Measurements from ENCODE around the gene ARSG.

ARSG gene

DNA sequence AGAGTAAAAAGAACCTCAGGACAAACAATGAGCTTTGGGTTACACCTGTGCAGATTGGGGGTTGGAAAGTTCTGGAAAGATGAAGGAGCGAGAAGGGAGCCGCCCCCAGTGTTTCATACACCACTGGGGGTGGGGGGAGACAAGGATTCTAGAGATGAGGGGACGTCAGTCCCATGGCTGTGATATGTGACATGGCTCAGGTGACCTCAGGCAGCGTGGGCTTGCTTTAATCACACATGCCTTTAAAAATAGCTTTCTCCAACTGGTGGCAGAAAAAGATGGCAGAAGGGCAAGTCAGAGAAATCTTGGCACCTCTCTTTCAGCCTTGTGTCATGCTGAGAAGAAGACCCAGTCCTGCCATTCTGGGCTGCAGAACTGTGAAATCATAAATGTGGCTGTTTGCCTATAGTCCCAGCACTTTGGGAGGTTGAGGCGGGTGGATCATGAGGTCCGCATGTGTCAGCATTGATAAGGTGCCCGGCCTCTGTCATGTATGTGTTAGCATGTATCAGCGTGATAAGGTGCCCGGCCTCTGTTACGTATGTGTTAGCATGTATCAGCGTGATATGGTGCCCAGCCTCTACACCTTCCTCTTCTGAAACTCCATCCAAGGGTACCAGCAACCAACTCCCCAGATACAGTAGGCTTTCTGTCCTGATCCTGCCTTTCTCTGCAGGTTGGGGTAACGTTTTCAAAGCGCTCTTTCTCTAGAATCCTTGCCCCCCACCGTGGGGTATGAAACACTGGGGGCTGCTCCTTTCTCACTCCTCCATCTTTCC lies 141.0 kb downstream of the ARSG start:
- no peak for DNase-seq

DNA sequence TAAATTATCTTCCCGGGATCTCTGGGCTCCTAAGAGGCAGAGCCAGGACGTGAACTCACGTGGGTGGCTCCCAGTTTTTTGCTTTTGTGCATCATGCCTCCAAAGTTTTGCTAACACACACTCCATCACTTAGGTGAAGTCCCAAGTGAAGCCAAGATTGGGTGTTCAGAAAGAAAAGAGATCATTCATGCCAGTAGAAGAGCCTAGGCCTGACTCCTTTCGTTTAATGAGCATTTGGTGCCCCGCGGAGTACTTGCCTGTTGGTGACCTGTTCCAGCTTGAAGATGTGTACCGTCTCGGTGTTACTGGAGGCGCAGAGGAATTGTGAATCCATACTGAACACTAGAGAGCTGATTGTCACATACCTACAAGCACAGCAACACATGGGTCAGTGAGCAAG lies 141.9 kb downstream of the ARSG start:
- DNase-seq, result no peak

DNA sequence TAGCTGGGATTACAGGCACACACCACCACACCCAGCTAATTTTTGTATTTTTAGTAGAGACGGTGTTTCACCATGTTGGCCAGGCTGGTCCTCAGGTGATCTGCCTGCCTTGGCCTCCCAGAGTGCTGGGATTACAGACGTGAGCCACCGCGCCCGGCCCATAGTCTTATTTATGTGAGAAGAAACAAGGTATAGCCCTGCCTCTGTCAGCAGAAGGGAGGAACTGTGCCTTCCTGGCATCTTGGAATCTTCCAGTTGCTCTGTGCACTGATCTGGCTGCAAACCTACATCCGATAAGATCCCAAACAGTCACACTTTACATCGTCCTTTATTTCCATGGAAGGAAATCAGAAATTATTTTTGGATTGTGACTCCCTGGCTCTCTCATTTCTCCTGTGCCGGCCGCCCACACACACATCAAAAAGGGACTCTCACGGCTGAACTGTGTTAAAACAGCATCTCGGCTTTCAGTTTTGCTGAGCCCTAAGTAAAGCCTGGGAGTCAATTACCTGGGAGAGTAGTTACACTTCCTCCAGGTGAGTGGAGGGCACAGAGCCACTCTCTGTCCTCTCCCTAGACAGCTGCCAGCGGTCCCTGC lies 142.7 kb downstream of the ARSG start:
- DNase-seq, result no peak

DNA sequence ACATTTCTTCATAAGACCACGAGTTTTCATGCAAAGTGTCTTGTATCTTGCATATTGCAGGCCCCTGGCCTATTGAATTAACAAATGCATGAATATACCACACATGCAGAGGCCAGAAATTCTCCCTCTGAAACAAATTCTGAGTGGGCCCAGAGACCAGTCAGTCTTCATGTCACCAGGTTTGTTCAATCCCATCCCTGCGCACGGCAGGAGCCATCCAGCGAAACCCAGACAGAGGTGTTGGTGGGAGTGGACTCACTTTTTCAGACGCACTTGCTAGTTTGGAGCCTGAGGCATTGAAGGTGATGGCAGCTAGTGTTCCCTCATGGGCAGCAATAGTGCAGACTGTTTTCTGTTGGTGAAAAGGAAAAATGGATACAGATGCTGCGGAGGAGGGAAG lies 144.1 kb downstream of the ARSG start:
- no peak for DNase-seq

DNA sequence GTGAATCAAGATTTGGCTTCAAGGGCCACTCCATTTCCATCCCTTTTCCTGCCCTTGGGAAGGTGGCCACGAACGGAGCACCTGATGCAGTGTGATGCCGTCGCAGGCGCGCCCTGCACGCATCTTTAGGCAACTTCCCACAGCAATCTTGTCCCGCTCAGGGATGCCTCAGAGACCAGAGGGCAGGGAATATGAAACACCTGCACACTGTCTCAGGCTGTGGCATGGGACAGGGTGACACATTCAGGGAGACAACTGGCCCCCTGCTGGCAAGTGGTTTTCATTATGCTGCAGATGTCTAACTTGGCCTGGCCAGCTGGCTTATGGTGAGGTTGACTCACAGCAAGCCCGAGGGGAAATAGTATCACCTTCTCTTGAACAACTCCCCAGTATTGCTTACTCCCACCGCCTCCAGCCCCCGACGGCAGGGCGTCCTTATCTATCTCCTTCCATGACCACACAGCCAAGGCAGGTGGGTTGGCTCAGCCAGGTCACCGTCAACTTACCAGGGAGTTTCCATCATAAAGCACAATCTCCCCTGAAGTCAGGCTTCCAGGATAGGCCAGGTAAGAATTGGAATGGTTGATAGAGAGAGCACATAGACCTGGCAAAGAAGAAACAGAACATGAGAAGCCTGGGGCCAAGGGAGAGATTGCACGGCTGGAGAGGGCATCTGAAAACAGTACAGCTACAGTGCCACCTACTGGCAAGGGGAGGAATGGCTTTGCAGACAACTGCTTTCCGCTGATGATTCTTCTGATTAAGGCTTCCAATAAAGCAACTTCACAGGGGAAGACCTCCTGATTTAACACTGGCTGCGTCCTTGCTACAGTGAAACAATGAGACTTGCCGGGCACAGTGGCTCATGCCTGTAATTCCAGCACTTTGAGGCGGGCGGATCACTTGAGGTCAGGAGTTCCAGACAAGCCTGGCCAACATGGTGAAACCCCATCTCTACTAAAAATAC lies 144.9 kb downstream of the ARSG start:
- DNase-seq, result peak; percentile 91

DNA sequence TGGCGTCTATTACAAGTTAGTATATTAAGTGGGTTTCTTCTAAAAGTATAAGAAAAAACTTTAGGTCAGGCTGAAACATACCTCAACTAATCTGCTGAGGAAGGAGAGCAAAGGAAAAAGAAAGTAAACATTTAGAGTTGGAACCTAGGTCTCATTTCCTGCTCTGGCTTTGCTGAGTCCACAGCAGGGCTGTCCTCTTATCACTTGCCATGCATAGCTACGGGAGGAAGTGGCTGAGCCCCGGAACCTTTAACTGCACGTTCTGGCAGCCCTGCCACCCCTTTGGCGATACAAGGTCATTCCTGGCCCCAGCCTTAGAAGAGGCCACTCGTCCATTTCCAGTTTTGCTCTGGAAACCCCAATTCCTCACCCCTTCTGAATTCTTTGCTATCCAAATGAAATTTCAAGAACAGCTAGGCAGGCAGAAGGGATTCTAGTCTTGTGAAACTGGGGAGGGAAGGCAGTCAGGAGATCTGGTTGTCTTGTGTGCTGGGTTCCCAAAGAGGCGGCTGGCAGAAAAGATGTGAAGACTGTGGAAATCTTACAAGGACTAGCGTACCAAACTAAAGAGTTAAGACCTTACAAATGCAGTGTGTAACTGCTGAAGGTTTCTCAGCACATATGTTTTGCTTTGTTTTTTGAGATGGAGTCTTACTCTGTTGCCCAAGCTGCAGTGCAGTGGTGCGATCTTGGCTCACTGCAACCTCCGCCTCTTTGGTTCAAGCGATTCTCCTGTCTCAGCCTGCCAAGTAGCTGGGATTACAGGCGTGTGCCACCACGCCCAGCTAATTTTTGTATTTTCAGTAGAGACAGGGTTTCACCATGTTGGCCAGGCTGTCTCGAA lies 146.9 kb downstream of the ARSG start:
- peak; percentile 89 for DNase-seq

DNA sequence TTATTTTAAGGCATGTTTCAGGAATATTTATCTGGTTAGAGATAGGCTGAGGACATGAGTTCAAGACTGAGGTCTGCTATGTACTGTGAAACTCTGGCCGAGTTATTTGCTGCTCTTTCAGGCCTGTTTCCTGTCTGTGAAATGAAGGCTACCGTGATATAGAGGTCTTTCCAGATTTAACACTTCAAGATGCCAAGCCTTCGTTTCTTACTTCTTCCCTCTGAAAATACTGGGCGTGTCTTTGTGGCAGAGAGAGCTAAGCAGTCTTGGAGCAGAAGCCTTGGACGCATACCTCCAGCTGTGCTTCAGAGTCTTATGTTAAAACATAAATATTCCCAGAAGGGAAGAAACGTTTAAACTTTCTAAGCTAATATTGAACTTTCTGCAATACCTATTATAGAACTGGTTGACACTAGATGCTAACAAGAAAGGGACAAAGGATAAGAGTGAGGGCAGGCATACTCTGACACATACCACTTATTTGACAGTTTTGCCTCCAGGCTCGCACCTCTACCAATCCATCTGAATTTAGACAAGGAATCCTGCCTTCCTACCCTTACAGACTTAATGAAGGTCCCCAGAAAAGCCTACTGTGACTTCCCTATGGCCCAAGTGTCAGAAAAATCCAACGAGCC lies 148.5 kb downstream of the ARSG start:
- DNase-seq, result no peak

DNA sequence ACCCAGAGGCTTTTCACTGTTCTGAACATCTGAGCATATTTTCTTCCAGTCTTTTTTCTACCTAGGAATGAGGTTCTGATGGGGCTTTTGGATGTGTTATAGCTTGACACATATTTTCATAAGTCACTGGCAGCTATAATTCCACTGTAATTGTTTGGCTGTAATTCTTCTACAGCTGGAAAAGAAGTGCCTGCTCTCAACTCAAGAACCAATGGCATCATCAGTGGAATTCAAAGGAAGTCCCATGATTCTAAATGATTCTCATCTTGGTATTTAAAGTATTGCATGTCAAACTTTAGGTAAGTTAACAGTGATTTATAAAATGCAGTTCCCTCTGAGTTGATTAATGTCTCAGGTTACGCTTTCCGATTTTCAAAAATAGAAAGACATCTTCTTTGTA lies 149.2 kb downstream of the ARSG start:
- no peak for DNase-seq

DNA sequence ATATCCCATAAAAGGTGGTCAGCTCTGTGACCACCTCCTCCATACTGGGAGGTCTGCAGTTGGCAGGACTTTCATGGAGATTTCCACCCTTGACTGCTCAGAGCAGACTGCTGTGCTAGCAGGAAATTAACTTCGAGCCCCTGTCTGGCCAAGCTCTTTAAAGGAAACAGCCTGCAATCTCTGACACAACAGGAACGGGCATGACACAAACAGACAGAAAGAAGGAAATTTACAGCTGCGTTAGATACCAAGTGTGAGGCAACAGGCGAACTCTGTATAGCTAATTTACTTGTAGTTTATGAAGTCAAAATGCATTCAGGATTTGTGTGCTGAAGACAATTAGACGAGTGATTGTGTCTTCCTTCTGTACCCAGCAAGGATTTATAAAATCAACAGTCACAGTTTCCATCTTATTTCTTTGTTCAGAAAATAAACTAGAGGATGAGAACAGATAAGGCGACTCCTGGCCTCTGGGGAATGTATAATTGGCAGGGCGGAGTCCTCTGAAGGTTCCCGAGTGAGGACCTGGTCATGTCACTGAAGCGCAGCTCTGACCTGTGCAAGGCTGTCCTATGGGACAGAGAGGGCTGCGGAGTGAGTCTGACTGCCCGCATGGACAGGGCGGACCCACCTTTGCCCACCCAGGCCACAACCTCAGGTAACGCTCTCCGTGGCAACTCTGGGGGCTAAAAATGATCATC lies 149.9 kb downstream of the ARSG start:
- no peak for DNase-seq

DNA sequence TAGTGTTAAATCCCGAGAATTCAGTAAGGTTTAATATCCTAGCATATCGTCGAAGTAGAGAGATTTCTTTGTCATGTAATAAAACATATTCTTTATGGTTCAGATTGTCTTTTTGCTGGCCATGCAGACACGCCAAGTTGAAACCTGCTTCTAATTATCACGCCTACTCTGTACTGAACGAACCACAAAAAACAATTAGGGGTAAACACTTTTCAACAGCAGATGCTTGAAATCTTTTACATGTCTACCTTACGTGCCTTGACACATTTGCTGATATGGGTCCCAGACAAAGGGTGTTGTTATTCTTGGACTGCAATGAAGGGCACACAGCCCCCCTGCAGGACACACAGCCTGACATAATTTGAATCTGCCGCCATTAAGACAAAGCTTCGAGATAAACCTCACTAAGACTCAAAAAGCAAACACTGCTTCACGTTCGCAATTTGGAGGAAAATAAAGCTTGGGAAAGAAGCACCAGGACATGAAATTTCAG lies 152.7 kb downstream of the ARSG start:
- no peak for DNase-seq

DNA sequence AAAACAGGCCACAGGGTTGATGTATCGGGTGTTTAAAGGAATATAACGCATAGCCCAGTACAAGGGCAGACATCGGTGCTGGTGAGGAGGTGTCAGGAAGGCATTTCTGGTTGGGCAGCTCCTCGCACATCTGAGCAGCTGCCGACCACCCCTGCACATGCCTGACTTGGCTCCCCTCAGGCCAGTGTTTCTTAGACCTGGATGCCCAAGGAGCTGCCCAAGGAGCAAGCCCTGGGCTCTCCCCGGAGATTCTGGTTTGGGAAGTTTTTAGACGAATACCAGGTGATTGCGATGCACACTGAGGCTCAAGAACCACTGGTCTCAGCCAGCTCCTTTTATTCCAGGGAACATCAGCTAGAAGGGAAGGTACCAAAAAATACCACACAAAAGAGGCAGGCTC lies 154.4 kb downstream of the ARSG start:
- DNase-seq, result no peak

DNA sequence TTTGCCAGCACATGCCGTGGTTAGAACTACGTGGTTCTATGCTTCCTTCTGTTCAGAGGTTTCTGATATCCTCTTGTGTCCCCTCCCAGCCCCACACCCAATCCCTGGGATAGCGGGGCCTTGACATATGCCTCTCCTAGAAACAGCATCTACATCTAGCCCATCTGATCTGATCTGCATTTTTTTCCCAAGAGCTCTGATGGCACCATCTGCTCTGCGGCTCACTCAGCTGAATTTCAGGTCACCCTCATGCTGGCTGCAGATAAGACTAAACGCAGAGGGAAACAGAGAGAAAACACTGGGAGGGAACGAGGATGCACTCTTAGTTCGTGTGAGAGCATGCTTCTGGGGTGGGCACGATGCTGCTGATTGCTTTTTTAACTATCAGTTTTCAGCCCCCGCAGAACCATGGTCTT lies 155.3 kb downstream of the ARSG start:
- peak; percentile 68 for DNase-seq

DNA sequence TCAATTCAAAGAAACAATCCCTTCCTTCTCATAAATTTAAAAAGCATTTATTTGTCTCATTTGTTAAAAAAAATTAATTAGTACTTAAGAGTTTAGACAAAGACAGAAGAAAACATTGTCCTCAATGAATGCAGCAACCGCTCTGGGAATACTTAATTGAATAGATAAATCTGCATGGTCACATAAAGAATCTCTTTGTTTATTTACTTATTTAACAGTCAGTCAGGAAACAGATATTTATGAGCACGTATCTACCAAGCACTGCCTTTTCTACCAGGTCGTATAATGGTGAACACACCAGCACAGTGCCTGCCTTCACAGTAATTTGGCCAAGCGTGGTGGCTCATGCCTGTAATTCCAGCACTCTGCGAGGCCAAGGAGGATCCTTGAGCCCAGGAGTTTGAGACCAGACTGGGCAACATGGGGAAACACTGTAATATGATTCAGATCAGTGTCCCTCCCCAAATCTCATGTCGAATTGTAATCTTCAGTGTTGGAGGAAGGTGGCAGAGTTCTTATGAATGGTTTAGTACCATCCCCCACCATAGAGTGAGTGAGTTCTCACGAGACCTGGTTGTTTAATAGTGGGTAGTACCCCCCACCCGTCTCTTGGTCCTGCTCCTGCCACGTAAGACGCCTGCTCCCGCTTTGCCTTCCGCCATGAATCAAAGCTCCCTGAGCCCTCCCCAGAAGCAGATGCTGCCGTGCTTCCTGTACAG lies 157.9 kb downstream of the ARSG start:
- no peak for DNase-seq

DNA sequence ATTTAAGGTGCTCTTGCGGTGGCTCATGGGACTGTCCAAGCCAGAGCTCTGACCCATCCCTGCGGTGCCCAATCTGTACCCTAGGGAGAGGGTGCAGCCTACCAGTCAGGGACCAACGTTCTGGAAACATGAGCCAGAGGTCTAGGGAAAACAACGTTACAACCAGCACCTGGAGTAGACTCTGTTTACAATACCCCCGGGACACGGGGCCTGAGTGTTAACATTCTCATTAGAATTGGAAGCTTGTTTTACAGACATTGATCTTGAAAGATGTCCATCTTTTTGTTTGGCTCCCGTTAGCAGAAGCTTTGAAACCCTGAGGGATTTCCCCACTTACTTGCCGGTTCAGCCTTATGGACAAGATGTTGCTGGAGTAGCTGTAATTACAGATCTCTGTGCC lies 159.1 kb downstream of the ARSG start:
- DNase-seq, result no peak

DNA sequence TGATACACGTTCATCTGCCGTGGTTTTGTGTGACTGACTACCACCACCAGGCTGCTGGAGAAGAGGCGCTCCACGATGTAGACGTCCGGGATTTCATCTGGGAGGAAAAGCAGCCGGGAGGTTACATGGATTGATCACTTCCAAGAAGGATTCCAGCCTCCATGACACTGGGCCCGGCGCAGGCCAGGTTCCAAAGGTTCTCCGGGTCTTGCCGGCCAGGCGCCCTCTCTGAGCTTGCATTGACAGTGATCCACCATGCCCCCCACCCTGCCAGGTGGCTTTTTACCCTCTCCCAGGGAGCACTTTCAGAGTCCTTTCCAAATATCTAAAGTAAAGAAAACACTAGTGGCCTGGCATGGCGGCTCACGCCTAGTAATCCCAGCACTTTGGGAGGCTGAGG lies 159.5 kb downstream of the ARSG start:
- no peak for DNase-seq

DNA sequence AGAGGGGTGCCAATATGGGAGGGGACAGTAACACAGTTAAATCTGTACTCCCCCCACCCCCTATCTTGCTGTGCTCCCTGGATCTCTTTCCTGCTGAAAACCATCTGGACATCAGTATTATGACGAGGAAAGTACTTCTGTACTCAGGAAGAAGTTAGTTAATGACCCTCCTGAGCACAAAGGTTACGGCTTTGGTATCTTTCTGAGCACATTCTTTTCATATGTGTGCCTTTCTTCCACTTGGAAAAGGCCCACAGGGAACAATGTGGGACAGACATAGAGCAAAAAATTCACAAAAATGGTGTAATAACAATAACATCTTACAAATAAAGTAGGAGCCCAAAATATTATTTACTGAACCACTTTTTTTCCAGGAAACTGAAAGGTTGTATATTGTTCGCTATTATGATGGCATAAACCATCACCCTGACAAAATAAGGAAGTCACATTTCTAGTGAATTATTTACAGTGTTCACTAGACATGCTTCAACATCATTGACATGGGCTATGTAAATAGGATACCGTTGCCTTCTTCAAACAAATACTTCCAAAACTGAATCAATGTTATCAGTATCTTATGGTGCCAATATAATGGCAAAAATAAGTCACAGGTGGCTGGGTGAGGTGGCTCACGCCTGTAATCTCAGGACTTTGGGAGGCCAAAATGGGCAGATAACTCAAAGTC lies 160.5 kb downstream of the ARSG start:
- DNase-seq, result no peak

DNA sequence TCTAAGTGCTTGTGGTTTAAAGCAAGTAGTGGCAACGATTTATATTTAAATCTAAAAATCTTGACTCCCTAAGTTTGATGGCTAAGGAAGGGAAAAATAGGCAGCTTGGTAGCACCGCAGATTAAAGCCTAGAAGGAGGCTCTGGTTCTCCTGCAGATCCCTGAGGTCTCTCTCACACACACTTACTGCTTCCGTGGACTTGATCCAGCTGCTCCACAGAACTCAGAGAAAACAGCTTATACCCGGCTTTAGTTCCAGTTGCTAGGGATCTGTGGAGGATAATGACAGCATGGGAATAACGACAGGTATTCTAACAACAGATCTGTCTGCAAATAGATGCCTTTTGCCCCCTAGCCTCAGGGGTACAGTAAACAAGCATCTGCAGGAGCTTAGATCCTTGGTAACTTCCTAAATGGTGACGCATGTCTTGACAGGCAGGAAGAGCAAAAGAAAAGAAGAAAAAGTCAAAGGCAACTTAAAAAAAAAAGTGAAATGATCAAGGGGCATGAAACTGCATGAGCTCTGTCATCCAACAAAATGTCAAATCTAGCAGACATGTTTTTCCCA lies 161.5 kb downstream of the ARSG start:
- no peak for DNase-seq

DNA sequence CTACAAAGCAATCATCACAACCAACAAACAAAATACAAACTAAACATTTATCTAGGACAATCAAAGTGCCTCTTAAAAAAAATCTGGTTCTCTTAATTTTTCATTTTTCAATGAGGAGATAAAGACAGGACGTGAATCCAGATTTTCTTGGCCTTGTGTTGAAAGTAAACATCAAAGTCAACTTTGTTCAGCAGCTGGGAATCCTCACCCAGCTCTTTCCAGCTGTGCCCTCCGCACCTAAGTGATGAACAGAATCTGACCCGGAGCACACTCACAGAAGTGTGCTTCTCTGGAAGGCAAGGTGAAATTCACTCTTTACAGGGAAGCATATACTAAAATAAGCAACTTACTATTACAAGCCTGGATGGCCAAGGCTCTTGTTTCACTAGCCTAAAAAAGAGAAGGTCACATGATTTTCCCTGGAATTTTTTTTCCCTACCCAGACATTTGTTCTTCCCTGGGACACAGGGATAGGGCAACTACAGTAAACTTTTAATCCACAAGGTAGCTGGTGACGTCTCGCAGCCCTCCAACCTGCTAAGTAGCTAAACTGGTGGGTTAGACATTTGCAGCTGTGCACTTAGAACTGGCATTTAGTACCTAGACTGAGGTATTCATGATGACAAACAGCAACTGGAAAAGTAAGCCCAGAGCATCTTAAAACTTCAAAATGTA lies 162.8 kb downstream of the ARSG start:
- no peak for DNase-seq

DNA sequence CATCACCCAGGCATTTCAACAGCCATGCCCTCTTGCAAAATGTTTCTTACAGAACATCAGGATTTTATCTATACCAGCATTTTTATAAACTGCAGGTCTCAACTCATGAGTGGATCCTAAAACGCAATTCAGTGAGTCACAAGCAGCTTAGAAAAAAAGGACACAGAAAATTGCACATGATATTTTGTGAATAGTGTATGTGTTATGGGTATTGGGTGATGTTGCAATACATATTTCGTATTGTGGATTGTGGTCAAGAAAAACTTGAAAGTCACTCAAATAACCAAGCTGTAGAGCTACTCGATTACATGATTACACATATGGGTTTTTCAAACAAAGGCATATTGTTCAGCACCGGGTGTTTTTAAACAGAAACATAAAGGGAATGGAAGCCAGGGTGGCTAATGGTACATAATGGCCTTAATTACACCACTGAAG lies 164.6 kb downstream of the ARSG start:
- DNase-seq, result peak; percentile 73
